ENCODE results near the gene APBA2. TPM values are rescaled to one million over a fixed set of nuclear protein-coding genes. Genes with fewer than 3 reads are reported as not detected.
A peak's percentile ranks its signal among the peaks of the same experiment; 100 is the strongest.

The APBA2 gene
- polyA plus RNA-seq, 2 of the 4 experiments (the other 2 are of a cell fraction), result 11.4 to 12.6 TPM

DNA sequence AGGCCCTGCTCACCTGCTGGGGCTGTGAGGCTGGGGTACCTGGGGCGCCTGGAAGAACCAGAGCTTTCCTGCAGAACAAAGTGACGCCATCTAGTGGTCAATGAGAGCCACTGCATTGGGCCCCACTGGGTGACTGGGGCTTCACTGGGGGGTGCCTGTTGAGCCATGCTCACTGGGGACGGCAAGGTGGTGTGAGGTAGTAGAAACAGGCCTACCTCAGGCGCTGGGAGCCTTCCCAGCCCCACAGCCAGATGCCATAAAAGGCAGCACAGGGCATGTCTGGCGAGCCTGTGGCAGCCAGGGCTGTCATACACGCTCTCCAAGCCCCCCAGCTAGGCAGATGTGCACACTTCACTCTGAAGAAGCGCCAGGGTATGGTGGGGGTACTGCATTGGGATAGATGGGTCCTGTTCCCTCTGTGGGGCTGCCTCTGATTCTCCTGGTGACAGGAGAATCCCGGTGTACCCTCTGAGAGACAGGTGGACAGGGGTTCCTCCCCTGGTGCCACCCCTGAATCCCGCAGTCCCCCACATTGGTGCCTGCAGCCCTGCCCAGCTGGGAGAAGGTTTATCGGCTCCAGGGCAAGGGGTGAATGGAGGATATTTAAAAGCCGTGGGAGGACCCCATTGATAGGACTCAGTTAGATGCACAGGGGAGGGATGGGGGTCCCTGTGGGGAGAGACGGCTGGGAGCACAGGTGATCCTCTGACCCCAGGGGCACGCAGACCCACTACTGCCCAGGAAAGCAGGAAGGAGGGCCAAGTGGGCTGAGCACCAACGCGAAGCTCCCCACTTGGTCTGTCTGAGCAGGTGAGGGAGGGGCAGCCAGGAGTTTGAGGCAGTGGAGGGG lies 205.1 kb downstream of the APBA2 start:
- Histone ChIP-seq H3K4me2 (no peak overlapping the region), H3K27ac (no peak overlapping the region), H3K9me3 (no peaks in the 10 kb centered on the region), H3K4me1 (no peaks in the 10 kb centered on the region), H3K4me3 (no peak overlapping the region)
- POLR2A ChIA-PET, result no interaction called here
- no peak for FAIRE-seq
- TF ChIP-seq MAZ (IDR thresholded peaks at IDR 0.05; ENCODE audit: borderline replicate concordance, low read depth, low read length) (no peak), EHF (CRISPR knock-in tag; IDR thresholded peaks at IDR 0.05) (no peak), CTCF (IDR thresholded peaks at IDR 0.05) (peak; percentile 60), RAD21 (conservative IDR thresholded peaks at IDR 0.05 in 1 of 2, IDR thresholded peaks at IDR 0.05 in 1 of 2) (peak; percentile 51 to 54), RFX5 (IDR thresholded peaks at IDR 0.05) (no peak), HOXB13 (CRISPR knock-in tag; IDR thresholded peaks at IDR 0.05; ENCODE audit: low read depth) (no peak), SMC3 (IDR thresholded peaks at IDR 0.05) (peak; percentile 44; the same call in 1 of the 3 replicates)
- TF ChIP-seq, protein P1, sequence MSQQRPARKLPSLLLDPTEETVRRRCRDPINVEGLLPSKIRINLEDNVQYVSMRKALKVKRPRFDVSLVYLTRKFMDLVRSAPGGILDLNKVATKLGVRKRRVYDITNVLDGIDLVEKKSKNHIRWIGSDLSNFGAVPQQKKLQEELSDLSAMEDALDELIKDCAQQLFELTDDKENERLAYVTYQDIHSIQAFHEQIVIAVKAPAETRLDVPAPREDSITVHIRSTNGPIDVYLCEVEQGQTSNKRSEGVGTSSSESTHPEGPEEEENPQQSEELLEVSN (IDR thresholded peaks at IDR 0.05; ENCODE audit: borderline replicate concordance, low read depth), result no peak
- ATAC-seq, result peak; percentile 14 to 85; a peak in 4 of 6 replicates
- 65% methylated on average over 15 of the region's 15 CpGs for WGBS (ENCODE audit: missing lambda C conversion rate)
- DNase-seq (ENCODE audit: low read depth in 1 of 2, low spot score in 1 of 2), result peak; percentile 41 to 52
- CTCF ChIA-PET, result interaction anchor here (0.7 to 20.0 kb wide), 22 partner anchors 9 to 377 kb away, joined by 3 to 228 read pairs (median 4); partner anchors contain the start of gene APBA2

GRCh38 chr15:29091666-29092065 lies 205.9 kb downstream of the APBA2 start:
- TF ChIP-seq POLR2A (IDR thresholded peaks at IDR 0.05; ENCODE audit: low read length) (no peak), FOXS1 (CRISPR knock-in tag; IDR thresholded peaks at IDR 0.05) (no peak), ELK1 (IDR thresholded peaks at IDR 0.05; ENCODE audit: low read depth, low read length) (no peak), ZNF302 (CRISPR knock-in tag; IDR thresholded peaks at IDR 0.05) (no peak), HOXB13 (CRISPR knock-in tag; IDR thresholded peaks at IDR 0.05; ENCODE audit: low read depth) (no peak), SREBF2 (IDR thresholded peaks at IDR 0.05) (no peak), CTCF (IDR thresholded peaks at IDR 0.05) (no peak), CEBPB (IDR thresholded peaks at IDR 0.05) (no peak), USF2 (IDR thresholded peaks at IDR 0.05) (no peak), CBX8 (IDR thresholded peaks at IDR 0.05) (no peak), JUN (IDR thresholded peaks at IDR 0.05) (no peak), BHLHE40 (IDR thresholded peaks at IDR 0.05; ENCODE audit: low read depth, low read length) (no peak), RCOR1 (IDR thresholded peaks at IDR 0.05; ENCODE audit: low read depth, low read length) (no peak), EHMT2 (IDR thresholded peaks at IDR 0.05; ENCODE audit: low read depth) (no peak)
- TF ChIP-seq, protein P1 (IDR thresholded peaks at IDR 0.05; ENCODE audit: borderline replicate concordance, low read depth), result no peak
- CTCF ChIA-PET, result interaction anchor here (0.7 to 20.0 kb wide), 8 partner anchors 9 to 179 kb away, joined by 3 to 228 read pairs (median 4); no protein-coding TSS in a partner anchor
- no peak for DNase-seq (ENCODE audit: low read depth in 1 of 2, low spot score in 1 of 2)
- no peaks in the 10 kb centered on the region for H3K9me3 ChIP-seq
- POLR2A ChIA-PET, result no interaction called here
- FAIRE-seq, result no peak
- ATAC-seq, result no peak
- H3K4me2 ChIP-seq, result no peak overlapping the region
- WGBS (ENCODE audit: missing lambda C conversion rate), result 76% methylated on average over 8 of the region's 8 CpGs
- no peak overlapping the region for H3K27ac ChIP-seq
- H3K4me3 ChIP-seq, result no peak overlapping the region
- H3K4me1 ChIP-seq, result no peaks in the 10 kb centered on the region
